Stimulated activated CD4-positive, alpha-beta T cell treated with anti-CD3 and anti-CD28 coated beads, Interleukin-15, amount 100 ng/mL, for 48 hours (primary cell): Measurements from ENCODE around the gene SOCS4.
"Not testable (repeated sequence)": the region's sequence is repeated elsewhere in the genome, so short reads cannot be mapped to it uniquely, and the experiment has no call there.

ENCODE experiments used
- DNase-seq, 2 donors: peaks; one replicate each; pipeline ENCODE4 v3.0.0-alpha.2; 2020; ENCODE audit warnings: low read depth in 2 of 2

Gene SOCS4

DNA sequence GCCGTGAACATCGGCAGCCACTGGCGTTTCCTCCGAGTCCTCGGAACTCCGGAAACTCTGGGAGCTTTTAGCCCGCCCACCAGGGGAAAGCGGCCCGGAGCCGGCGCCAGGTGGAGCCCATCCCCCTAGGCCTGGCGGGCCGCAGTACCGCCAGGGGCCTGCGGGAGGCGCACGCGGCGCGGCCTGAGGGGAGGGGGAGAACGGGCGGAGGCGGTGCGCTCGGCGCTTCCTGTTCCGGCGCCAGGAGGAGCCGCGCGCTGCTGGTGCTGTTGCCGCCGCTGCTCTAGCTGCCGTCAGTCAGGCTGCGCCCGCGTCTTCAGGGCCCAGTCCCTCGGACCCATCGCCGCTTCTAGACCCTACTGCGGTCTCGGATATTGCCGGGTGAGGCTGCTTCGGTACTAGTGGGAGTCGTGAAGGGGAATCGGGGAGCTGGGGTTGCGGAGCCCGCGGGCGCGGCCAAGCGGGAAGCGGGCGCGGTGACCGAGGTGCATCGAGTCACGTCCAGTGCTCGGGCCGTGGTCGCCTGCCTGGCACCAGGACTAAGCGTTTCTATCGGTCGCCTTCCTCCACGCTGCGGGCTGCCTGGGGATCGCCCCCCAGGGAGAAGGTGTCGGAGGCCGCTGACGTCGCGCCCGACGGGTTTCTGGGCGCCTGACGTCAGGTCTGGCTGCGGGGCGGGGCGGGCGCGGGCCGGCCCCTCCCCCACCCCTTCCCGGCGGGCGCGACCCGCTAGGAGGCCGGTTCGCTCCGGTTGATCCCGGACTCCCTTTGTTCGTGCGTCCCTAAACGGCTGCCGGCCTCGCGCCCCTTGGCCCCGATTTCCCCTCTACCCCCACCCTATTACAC lies 24.6 kb downstream of the SOCS4 start, which contains the start of gene MAPK1IP1L:
MAPK1IP1L (plus strand) TSS at position 225 of the 846 bp plus-strand sequence. CDS start 10,037 bp downstream, outside the sequence.
- DNase-seq, result peak; percentile 79 to 82

DNA sequence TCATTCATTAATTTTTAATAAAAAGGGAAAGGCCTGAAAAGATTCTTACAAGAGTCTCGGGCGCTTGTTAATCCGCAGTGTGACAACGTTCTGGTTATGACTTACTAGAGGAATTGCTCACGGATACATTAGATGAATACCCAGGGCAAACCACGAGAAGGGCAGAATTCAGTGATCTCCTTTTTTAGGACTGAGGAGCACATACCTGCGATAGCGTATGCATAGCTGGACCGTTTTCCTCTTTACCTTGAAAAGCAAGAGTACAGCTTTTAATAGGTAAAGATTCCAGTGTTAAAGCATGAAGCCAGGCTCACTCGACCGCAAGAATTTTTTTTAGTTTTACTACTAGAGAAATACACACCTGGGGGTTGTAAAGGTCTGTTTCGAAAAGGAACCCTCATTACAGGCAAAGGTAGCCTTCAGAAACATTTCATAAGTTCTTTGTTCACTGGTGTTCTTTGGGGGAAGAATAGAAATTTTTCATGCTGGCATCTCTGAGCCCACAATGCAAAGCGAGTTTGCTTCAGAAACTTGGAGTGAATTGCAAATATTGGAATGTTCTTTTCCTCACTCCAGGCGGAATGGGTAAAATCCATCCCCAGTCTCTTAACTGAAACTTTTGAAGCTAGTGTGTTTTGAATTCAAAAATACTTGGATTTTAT lies 25.4 kb downstream of the SOCS4 start:
- DNase-seq, result no peak

DNA sequence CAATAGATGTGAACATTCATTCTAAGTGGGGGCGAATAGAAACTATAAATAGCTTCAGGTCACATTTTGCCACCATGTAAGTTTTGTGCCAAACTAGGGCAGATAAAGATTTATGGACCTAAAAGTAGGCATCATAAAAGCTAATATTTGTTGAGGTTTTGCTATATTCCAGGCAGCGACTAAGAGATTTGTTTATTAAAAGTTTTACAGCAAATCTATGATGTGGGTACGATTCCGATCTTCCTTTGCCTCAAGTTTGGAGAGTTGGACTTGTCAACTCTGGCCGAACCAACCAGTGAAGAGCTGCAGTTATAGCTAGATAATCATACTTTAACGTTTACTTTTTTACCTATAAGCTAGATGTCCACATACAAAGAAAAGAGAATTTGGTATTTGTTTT lies 26.0 kb downstream of the SOCS4 start:
- DNase-seq, result no peak

DNA sequence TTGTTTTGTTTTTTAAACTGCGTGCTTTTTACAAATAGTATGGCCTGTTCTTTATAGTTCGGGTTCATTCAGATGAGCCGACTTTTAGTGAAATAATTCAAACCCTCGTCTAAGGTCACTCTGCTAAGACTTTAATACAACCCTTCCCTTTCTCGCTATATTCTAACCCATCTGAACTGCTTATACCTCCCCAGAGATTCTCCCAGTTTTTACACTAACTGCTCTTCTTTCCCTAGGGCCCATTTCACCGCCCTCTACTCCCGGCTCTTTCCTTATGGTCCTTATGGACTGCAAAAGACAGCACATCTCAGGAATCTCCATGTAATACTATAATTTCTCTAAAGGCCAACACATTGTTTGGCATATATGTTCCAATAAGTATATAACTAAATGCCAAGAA lies 26.5 kb downstream of the SOCS4 start:
- no peak for DNase-seq

DNA sequence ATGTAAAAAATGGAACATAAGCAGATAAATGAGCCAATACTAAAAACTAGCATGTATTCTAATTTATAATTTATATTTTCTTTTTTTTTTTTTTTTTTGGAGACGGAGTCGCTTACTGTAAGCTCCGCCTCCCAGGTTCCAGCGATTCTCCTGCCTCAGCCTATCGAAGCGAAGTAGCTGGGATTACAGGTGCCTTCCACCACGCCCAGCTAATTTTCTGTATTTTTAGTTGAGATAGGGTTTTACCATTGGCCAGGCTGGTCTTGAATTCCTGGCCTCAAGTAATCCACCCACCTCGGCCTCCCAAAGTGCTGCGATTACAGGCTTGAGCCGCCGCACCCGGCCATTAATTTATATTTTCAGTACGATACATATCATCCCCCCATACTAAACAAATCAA lies 27.1 kb downstream of the SOCS4 start:
- DNase-seq, result no peak

DNA sequence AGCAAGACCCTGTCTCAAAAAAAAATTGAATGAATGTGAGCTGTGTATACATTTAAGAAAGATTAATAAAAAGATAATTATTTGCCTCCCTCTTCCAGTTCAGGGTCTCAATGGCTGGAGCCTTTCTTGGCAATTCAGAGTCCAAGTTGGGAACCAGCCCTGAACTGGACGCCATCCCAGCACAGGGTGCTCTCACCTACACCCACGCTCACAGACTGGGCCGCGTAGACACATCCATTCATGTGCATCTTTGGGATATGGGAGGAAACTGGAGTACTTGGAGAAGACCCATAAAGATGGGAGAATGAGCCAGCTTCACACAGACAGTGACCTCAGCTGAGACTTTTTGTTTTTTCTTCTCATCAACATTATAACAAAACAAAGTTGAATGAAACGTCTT lies 30.9 kb downstream of the SOCS4 start:
- DNase-seq, result no peak

DNA sequence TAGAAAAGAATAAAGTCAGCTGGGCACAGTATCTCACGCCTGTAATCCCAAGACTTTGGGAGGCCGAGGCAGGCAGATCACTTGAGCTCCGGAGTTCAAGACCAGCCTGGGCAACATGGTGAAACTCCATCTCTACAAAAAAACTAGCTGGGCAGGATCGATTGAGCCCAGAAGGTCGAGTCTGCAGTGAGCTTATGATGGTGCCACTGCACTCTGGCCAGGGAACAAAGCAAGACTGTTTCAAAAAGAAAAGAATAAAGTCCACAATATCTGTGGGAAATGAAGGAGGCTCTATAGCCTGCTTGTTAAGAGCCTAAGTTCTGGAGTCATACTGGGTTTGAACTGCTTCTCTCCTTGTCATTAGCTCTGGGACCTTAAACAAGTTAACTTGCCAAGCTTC lies 32.3 kb downstream of the SOCS4 start:
- DNase-seq, result no peak

DNA sequence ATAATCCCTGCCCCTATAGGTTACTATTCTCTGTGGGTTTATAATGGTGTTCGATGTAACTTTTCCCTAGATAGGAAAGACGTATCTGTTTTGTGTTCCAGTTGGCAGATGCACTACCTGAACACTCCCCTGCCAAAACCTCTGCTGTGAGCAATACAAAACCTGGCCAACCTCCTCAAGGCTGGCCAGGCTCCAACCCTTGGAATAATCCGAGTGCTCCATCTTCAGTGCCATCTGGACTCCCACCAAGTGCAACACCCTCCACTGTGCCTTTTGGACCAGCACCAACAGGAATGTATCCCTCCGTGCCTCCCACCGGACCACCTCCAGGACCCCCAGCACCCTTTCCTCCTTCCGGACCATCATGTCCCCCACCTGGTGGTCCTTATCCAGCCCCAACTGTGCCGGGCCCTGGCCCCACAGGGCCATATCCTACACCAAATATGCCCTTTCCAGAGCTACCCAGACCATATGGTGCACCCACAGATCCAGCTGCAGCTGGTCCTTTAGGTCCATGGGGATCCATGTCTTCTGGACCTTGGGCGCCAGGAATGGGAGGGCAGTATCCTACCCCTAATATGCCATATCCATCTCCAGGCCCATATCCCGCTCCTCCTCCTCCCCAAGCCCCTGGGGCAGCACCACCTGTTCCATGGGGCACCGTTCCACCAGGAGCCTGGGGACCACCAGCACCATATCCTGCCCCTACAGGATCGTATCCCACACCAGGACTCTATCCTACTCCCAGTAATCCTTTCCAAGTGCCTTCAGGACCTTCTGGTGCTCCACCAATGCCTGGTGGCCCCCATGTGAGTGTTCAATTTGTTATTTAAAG lies 35.7 kb downstream of the SOCS4 start:
- no peak for DNase-seq

DNA sequence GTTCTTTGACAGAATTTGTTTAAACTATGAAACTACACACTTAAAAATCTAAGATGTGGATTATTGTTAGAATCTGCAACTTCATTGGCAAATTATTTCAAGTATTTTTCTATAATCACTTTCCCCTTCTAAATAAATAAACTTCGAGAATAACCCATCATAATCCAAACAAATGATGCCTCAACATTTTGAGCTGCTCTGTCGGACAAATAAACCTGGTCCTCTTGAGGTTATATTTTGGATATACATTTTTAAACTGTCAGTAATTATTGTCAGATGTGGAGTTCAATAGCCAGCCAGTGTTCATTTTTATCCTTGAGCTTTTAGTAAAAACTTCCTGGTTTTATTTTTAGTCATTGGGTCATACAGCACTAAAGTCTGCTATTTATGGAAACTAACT lies 37.9 kb downstream of the SOCS4 start:
- not testable (repeated sequence) for DNase-seq

DNA sequence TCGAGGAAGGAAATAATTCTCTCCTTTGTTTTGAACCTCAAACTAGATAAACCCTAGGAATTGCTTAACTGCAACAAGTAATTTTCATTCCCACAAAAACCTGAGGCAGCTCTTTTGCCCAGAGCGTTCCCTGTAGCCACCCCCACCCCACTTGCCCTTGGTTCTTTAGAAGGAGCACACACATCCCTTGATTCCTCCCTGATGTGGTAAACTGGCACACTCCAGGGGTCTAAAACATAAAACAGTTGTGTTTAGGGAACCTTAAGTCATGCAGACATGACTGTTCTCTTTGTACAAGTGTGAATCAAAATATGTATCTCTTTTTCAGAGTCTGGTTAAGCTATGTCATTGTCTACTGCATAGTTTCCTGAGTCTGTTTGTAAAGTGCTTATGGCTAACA lies 38.4 kb downstream of the SOCS4 start:
- no peak for DNase-seq

DNA sequence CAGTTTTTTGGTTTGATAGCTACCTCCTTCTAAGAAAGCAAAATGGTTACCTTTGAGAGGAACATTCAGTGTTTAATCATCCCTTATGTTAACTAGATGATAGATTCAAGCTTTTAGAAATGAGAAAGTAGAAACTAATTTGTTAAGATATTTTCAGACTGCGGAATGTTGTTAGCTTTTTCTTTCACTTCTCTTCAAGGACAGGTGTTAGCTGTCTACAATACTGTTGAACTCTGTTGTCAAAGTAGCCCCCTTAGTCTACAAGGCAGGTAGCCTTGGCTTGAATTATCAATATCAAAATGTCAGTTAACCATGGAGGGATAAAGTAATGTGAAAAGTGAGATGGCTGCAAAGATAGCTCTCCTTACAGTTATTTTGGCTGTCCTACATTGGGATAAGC lies 39.2 kb downstream of the SOCS4 start:
- no peak for DNase-seq

DNA sequence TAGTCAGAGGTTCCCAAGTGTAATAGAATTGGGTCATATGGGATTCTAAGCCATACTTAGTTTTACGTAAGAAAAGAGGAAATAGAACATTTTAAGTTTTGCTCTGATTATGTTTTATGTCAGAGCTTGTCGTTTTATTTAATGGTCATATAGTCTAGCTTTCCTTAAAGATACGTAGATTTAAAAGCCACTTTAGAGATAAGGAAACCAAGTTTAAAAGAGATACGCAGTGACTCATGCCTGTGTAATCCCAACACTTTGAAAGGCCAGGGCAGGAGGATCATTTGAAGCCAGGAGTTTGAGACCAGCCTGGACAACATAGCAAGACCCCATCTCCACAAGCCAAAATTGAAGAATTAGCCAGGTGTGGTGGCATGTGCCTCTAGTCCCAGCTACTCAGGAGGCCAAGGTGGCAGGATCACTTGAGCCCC lies 44.0 kb downstream of the SOCS4 start:
- no peak for DNase-seq

DNA sequence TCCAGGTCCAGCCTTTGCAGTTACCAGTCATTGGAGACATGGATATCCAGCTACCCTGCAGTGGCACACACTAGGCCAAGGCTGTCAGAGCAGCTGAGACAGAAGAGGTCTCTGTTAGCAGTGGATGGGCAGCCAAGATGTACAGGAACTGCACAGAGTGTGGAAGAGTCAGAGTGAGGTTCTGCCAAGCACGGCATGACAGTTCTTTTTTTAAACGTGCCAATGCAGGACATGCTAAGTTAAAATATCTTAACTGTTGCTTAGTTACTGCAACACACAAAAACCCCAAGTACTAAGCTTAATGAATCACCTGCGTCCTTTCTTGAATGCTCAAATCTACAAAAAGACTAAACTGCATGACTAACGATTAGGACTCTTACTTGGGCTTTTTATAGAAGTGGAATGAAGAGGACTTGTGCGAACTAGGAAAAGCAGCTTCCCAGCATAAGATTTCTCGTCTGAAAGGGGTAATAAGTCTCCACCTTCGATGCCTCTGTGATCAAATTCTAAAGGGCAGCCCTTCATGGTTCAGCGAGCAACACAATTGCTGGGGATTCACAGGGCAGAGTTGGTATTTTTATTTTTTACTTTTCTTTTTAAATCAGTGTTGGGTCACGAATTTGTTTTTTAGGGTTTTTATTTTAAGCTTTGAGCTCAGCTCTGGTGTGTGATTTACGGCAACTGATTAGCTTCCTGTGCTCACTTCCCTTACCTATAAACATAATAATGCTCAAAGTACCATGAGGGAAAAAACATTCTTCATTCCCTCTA lies 45.0 kb downstream of the SOCS4 start:
- DNase-seq, result peak in 1 of 2 donors; percentile 9

DNA sequence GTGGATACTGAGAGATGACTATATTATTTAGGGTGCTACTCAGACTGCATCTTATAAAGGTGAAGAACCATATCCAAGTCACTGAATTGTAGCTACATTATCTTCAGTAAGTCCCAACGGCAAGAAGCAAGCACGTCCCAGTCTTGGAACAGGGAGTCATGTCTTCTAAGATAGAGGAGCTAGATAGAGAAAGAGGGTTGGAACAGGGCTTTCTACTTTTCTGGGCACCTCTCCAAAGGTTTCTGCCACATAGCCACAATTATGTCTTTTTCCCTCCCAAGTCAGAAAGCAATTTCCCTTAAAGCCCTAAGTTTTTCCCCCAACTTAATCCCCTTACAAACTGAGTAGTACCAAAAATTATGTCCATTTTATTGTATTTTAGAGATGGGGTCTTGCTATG lies 46.8 kb downstream of the SOCS4 start:
- no peak for DNase-seq

DNA sequence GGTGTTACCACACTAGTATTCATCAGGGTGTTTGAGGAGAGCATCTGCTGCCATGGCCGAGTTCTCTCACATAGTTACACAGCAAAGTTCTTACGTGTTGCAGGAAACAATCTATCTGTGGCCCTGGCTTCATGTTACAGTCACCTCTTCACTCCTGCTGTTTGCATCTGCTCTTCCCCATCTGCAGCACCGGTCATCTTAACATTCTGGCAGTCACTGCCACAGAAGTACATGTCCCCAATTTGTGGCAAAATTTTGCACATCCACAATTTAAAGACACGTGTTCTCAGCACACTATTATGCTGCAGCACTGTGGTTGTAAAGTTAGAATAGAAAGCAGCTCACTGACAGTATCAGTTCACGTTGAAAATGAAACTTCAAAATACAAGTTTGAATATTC lies 47.6 kb downstream of the SOCS4 start:
- no peak for DNase-seq

DNA sequence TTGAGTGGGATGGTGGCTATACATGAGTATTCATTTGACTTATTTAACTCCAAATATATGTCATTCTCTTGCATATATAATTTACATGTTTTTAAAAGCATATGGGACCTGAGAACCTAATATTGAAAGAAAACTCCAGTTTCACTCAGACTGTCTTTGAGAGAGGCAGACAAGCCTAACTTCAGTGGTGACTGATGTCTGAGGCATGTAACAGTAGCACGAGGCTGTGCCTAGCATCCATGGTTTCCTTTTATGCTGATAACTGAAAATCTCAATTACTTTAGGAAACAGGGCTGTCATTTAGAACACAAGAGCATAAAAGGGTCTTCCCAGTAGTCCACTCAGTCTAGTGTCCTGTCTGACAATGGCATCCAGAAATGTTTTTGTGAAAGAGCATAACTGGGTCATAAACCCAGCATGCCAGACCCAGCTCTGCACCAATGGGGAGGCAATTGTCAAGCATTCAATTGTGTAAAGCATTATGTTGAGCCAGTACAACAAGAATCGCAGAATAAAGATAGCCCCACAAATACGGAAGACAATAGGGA lies 48.7 kb downstream of the SOCS4 start:
- DNase-seq, result no peak

DNA sequence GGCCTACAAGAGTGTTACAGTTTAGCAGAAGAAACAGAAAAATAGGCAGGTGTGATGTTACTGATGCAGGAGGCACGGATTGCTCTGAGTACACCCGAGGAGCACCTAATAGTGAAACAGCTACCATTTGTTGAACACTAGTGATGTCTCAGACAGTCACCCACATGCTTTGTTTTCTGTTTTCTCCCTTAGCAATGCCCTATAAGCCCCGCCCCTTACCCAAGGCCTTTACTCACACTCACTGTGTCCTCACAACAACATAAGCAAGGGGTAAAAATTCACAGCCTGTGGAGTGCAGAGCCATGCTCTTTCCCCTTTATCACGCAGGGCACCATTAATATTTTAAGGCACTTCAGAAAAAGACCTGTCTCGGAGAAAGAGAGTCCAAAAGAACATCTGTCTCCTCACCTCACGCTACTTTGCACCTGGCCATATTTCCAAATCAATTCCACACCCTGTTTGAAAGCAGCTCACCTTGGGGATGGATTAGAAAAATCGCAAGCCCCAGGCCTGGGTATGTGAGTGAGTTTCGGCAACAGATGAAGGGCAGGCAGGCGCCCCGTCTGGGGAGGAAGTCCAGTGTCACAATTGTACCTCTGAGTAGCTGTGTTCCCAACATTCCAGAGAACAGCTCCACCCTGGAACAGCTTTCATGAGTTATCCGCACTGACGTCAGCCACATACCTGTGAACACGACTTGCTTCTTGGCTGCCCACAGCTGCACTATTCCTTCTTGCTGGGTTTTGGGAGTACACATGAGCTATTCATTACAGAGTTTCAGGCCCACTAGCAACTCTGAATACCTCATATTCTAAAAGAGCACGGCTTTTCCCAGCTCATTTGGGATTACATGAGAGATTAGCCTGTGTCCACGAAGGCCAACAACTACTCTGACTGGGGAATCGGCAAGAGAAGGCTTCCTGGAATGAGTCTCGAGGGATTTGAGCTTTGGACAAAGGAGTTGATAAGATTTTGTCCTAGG lies 50.4 kb downstream of the SOCS4 start:
- no peak for DNase-seq

DNA sequence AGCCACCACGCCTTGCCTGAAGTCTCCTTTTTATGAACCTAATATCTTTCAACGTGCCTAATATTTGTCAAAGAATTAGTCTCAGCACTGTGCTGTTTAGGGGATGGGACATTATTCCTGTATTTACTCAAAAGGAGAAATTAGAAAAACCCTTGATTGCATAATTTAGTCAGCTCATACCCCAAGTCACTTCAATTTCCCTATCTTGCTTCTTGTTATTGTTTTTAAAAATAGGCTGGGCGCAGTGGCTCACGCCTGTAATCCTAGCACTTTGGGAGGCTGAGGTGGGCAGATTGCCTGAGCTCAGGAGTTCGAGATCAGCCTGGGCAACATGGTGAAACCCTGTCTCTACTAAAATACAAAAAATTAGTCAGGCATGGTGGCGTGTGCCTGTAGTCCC lies 52.9 kb downstream of the SOCS4 start:
- not testable (repeated sequence) for DNase-seq

DNA sequence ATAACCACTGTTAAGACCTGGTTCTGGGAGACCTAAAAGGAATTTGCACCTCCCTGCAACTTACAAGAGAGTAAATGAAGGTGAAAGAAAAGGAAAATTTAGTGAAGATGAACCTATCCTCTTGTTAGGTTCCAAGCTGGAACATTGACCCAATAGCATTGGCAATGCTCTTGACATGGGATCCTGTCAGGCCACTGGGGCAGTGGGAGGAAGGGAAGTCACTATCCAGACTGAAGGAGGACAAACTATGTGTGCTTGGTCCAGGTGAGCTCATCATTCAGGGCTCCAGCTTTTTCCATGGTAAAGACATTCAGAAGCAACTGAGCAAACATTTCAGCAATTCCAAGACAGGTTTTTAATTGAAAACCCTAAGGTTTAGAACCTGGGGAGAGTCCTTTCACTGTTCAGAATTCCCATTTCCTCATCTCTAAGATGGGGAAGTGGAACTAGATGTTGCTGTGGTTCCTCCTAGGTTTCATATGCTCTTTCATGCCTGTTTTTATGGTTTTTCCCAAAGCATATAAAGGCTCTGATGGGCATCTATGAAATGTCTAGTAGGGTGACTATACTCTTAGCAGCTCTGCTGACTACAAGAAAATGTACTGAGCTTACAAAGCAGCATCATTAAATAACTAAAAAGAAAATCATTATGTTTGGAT lies 57.5 kb downstream of the SOCS4 start:
- DNase-seq, result no peak
